ENCODE measurements around the gene RNF123. TPM values are rescaled to one million over a fixed set of nuclear protein-coding genes. Genes with fewer than 3 reads are reported as not detected.

RNF123 gene
- total RNA-seq, 2 donors from 2014 or later, result 18.4 to 28.7 TPM

GRCh38 chr3:49769286-49769915 lies 80.0 kb downstream of the RNF123 start:
- intact Hi-C loops (cut with DNase I), result no loop called here
- H3K27ac ChIP-seq, result no peak overlapping the region
- no peak for TF ChIP-seq POLR2A (IDR thresholded peaks at IDR 0.05)
- WGBS, 2 donors, result 26 to 44% methylated on average over 3 of the region's 3 CpGs
- ATAC-seq (no peak), DNase-seq (no peak)
- no peaks in the 10 kb centered on the region for H3K36me3 ChIP-seq (replicated peaks in 1 of 2; ENCODE audit: insufficient read depth in 1 of 2, low read depth in 2 of 2)
- no peaks in the 10 kb centered on the region for H3K27me3 ChIP-seq
- no peaks in the 10 kb centered on the region for H3K9me3 ChIP-seq
- H3K4me3 ChIP-seq, result no peak overlapping the region
- peaks cover 15% of the 10 kb centered on the region for H3K4me1 ChIP-seq

GRCh38 chr3:49769926-49770325 lies 80.6 kb downstream of the RNF123 start:
- no peak for ATAC-seq
- TF ChIP-seq POLR2A (IDR thresholded peaks at IDR 0.05), result no peak
- intact Hi-C loops (cut with DNase I), result no loop called here
- Histone ChIP-seq H3K4me3 (no peak overlapping the region), H3K27me3 (no peaks in the 10 kb centered on the region), H3K9me3 (no peaks in the 10 kb centered on the region), H3K4me1 (peaks cover 15% of the 10 kb centered on the region), H3K27ac (no peak overlapping the region), H3K36me3 (replicated peaks in 1 of 2; ENCODE audit: insufficient read depth in 1 of 2, low read depth in 2 of 2) (no peaks in the 10 kb centered on the region)
- no peak for DNase-seq

Small RNA genes lying within 50 kb of the gene (small RNA-seq; reads per million reads assigned to genes)
- not detected for gene AMIGO3
- not detected for gene COX6CP14

Other genes starting within 250 kb of the RNF123 start
- gene DAG1, start 219.3 kb upstream of the RNF123 start, total RNA-seq, result 10 to 100 TPM; 46.8 to 57.9 TPM
- 1 to 10 TPM; 1.3 to 6.6 TPM for gene BSN, start 135.1 kb upstream of the RNF123 start, total RNA-seq
- 10 to 100 TPM; 58.7 to 67.7 TPM for gene APEH, start 15.2 kb upstream of the RNF123 start, total RNA-seq
- 10 to 100 TPM; 16.9 to 80.4 TPM for gene MST1, start 83 bp upstream of the RNF123 start, total RNA-seq
- gene AMIGO3, start 30.1 kb downstream of the RNF123 start, total RNA-seq, result 1 to 10 TPM; 2.0 to 2.1 TPM
- 10 to 100 TPM; 36.3 to 43.8 TPM for gene GMPPB, start 34.4 kb downstream of the RNF123 start, total RNA-seq
- gene IP6K1, start 97.0 kb downstream of the RNF123 start, total RNA-seq, result 10 to 100 TPM; 19.8 to 27.5 TPM
- gene CDHR4, start 110.3 kb downstream of the RNF123 start, total RNA-seq, result under 1 TPM in 1 of 2 donors, not detected in 1; 0.26 TPM
- 1 to 10 TPM in 1 of 2 donors, not detected in 1; 2.6 TPM for gene INKA1, start 113.7 kb downstream of the RNF123 start, total RNA-seq
- 10 to 100 TPM; 39.2 to 86.4 TPM for gene UBA7, start 124.4 kb downstream of the RNF123 start, total RNA-seq
- gene TRAIP, start 167.0 kb downstream of the RNF123 start, total RNA-seq, result 1 to 10 TPM; 1.8 to 3.6 TPM
- gene CAMKV, start 180.3 kb downstream of the RNF123 start, total RNA-seq, result not detected
- 10 to 100 TPM; 10.4 to 12.2 TPM for gene MST1R, start 214.3 kb downstream of the RNF123 start, total RNA-seq
- gene MON1A, start 240.3 kb downstream of the RNF123 start, total RNA-seq, result 10 to 100 TPM in 1 of 2 donors, 1 to 10 TPM in 1; 4.9 to 13.5 TPM